8988T (cell line): ENCODE results near the gene SYNGR4.
"Not testable (repeated sequence)": the region's sequence is repeated elsewhere in the genome, so short reads cannot be mapped to it uniquely, and the experiment has no call there.

Source experiments
- DNase-seq: peaks from one replicate; pipeline ENCODE4 v3.0.0; 2011

SYNGR4 gene

DNA sequence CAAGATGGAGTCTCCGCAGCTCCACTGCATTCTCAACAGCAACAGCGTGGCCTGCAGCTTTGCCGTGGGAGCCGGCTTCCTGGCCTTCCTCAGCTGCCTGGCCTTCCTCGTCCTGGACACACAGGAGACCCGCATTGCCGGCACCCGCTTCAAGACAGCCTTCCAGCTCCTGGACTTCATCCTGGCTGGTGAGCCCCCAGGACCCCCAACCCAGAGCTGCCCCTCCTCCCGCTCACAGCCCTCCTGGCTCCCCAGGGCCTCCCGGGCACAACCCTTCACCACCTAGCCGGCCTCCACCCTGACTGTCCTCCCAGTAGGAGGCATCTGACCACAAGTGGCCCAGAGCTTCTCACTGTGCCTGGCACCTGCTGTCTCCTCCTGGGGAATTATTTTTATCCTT is 9.4 kb downstream of the SYNGR4 start:
- DNase-seq: no peak

DNA sequence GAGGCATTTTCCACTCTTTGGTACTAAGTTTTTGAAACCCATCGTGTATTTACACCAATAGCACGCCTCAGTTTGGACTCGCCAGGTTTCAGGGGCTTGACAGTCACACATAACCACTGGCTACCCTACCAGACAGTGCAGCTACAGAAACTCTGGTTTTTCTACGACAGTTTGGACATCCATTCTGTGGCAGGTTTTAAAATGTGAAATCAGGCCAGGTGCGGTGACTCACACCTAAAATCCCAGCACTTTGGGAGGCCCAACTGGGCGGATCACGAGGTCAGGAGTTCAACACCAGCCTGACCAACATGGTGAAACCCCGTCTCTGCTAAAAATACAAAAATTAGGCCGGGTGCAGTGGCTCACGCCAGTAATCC is 14.0 kb downstream of the SYNGR4 start:
- no peak for DNase-seq

DNA sequence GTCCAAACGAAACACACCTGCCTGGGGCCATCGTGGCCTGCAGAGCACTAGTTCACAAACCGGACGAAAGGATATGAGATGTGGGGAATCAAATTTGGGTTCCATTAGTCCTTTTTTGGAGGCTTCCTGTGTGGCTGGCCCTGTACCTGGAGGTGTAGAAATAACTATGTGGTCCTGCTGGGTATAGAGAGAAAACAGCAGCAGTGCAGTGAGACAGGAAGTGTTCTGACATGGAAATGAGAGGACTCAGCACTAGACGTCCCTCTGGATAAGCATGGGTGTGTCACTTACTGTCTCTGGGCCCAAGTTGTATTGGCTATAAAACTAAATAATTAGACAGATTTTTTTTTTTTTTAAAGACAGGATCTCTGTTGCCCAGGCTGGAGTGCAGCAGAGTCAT is 14.9 kb downstream of the SYNGR4 start:
- DNase-seq: no peak

DNA sequence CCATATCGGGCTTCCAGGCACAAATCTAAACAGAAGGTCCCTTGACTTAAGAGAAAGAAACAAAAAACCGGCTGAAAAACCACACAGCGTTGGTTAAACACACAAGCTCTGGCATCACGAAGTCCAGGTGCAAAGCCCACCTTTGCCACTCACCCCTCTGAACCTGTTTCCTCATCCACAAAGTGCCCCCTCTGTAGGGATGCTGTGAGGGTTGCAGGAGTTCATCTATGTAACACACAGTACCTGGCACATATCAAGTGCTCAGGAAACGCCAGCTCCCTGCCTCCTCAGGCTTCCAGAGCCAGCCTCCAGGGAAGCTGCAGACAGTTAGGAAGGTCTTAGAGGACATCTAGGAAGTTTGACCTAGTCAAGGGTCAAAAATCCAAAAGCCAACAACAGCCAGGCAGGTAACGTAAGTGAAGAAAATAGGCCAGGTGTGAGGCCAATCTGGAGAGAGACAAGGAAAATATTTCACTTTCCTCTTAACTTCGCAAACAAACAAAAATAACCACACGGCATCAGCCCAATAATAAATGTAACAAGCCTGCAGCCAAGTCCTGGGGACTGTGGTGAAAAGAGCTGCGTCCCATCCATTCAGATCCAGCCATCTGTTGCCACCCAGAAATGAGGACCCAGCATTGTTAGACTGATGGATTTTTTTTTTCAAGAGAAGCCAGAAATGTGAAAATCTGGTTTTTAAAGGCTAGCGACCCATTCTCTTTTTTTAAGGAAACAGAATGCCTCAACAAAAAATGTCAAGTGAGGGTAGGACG is 17.2 kb downstream of the SYNGR4 start:
- no peak for DNase-seq

DNA sequence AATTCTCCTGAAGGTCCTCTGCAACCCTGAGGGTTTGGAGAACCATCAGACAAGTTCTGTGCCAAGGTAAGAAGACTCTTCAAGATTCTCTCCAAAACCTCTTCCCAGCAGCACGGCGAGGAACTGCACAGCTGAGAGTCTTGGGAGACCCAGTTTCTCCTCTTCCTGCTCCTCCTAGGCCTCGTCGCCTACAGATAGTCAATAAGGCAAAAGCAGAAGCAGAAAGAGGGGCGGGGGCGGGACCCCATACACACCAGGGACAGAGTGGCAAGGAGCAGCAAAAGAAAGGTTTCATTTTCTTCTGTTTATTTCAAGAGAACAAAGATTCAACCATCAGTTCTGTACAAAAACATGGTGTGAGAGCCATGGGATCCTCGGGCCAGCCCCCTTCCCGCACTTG is 18.1 kb downstream of the SYNGR4 start:
- no peak for DNase-seq

DNA sequence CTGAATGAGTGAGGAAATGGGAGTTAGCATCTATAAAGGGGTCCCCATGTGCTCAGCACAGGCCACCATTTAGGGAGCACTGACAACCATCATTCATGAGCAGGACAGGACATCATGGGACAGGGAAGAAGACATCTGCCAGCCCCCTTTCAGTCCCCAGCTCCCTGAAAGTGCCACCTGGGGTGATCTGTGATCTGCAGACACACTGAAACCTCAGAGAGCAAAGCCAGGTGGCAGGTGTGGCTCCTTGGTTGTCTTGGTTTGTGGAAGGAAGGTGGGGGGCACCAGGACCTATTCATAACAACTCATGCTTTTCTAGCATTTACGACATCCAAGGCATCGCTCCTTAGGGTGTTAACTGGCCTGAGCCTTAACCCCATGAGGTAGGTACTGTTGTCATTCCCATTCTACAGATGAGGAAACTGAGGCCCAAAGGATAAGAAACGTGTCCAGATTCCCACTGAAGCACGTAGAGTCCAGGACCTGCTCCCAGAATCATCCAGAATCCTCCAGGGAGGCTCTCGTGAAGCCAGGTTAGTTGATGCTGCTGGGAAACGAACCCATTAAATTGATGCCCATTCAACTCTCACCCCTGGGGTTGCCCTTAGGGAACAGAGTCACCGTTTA is 21.4 kb downstream of the SYNGR4 start:
- DNase-seq: no peak

DNA sequence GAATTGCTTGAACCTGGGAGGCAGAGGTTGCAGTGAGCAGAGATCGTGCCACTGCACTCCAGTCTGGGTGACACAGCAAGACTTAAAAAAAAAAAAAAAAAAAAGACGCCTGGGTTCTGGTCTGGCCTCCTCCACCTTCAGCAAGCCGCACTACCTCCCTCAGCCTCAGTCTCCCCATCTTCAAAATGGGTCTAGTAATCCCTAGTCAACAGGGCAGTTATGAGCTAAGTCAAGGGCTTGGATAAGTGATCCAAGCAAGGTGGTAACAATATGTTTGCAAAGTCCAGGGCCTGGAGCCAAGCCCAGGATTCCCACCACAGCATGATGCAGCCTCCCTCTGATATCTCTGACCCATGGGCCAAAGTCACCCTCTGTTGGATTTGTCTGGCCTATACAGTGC is 22.8 kb downstream of the SYNGR4 start:
- no peak for DNase-seq

DNA sequence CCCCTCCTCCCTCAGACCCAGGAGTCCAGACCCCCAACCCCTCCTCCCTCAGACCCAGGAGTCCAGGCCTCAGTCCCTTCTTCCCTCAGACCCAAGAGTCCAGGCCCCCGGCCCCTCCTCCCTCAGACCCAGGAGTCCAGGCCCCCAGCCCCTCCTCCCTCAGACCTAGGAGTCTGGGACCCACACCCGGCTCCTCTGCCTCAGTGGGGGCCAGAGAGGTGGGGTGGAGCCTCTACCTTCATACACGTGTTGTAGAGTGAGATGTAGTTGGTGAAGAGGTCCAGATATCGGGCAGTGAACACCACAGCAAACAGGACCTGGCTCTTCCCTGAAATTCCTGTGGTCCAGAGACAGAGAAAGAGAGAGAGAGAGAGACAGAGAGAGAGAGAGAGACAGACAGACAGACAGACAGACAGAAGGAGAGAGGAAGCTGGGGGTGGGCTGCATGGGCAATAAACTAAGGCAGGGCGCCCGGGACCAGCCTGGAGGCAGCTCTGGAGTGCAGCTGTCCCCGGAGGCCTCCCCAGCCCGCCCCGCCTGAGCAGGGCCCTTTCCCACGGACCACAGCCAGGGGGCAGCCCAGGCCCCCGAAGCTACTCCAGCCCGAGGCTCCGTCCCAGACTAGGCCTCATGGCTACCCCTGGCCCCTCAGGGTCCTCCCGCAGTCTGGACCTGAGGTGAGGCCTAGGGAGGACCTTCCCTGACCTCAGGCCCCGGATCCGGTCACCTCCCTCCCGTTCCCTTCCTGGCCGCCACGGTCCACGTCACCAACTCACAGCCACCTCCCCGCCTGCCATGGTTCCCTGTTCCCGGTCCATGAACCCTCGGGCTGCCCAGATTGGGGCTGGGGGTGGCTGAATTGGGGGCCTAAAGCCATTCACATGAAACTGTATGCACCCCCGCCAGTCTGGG is 26.3 kb downstream of the SYNGR4 start:
- peak; percentile 51 for DNase-seq

GRCh38 chr19:48391100-48392005 is 27.2 kb downstream of the SYNGR4 start, which contains the start of gene KDELR1:
KDELR1 (minus strand) TSS chr19:48391551; CDS start chr19:48391358, 193 bp downstream.
- DNase-seq: peak; percentile 66

DNA sequence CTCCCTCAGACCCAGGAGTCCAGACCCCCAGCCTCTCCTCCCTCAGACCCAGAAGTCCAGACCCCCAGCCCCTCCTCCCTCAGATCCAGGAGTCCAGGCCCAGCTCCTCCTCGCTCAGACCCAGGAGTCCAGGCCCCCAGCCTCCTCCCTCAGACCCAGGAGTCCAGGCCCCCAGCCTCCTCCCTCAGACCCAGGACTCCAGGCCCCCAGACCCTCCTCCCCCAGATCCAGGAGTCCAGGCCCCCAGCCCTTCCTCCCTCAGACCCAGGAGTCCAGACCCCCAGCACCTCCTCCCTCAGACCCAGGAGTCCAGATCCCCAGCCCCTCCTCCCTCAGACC is 27.8 kb downstream of the SYNGR4 start:
- DNase-seq: not testable (repeated sequence)

- no peak for DNase-seq
Measured at GRCh38 chr19:48392860-48393558, 28.8 kb downstream of the SYNGR4 start.

DNA sequence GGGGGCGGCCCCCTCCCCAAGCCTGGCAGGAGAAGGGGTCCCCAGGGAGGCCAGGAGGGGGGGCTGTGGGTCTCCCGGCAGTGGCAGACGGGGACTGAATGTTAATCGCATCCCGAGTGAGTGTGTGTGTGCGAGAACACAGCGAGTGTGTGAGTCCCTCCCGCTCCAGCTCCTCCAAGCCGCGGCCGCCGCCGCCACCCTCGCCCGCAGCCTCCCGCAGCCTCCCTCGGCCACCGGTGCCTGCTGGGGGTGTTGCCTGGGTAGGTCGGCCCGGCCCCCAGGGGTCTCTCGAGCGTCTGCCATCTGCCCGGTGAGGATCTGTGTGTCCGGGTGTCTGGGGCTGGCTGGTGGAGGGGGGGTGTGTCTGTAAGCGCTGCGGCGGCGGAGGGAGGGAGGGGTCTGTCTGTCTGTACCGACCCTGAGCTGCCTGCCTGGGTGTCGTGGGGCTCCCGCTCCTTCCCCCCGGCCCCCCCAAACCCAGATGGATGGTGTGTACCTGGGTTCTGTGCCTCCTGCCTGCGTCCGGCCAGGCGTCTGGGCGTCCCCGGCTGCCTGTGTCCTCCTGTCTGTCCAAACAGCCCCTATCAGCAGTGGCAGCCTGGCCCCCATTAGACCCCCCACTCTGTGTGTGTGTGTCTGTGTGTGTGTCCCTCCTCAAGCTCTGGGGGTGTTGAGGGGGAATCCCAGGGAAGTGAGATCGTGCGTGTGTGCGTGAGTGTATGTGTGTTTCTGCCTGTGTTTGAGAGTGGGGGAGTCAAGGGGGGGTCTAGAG is 29.6 kb downstream of the SYNGR4 start, which contains the start of gene GRIN2D:
Gene GRIN2D (plus strand): TSS at position 110 of the 772 bp plus-strand sequence. CDS start 4,725 bp downstream, outside the sequence.
- DNase-seq: peak; percentile 42

- no peak for DNase-seq
Measured at GRCh38 chr19:48394331-48395169, 30.4 kb downstream of the SYNGR4 start.

DNA sequence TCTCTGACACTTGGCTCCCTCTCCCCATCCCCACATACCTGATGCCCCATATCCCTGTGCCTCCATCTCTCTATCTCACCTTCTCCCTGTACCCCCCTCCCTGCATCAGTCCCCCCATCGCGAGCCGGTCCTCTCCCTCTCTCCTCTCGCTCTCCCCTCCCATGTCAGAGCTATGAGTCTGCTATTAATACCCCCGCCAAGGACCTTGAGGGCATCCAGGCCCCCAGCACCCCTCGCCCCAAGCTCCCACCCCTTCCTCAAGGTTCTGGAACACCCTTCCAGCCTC is 30.9 kb downstream of the SYNGR4 start:
- DNase-seq: no peak

DNA sequence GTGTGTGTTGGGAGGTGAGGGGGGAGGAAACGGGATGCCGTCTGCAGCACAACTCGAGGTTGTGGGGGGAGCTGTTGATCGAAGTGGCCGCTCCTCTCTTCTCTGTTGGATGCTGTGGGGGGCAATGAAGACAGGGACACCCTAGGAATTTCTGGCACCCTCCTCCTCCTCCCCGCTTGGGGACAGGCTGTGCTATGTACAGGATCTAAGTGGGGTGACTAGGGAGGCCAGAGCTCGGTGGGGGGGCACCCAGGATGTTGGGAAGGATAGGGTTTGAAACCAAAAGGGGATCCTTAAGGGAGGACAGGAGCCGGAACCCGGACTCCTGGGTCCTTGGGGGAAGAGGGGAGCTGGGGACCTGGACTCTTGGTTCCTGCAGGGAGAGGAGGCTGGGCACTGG is 31.3 kb downstream of the SYNGR4 start:
- DNase-seq: no peak

GRCh38 chr19:48396016-48396823 is 32.1 kb downstream of the SYNGR4 start:
- no peak for DNase-seq

GRCh38 chr19:48396824-48397176 is 32.6 kb downstream of the SYNGR4 start:
- DNase-seq: no peak

GRCh38 chr19:48397263-48398101 is 33.3 kb downstream of the SYNGR4 start:
- no peak for DNase-seq

- DNase-seq: no peak
Measured at GRCh38 chr19:48398102-48398374, 33.9 kb downstream of the SYNGR4 start.
